Thyroid gland (tissue), 4 donors: ENCODE measurements around the gene OR2AT4.

Source experiments
- POLR2A ChIP-seq, 2 donors: fragments of 450-650 bp; IDR thresholded peaks; one replicate each; pipeline ENCODE4 v1.6.1; 2017; ENCODE audit warnings: antibody characterized with exemption in 2 of 2, mild to moderate bottlenecking in 2 of 2, moderate library complexity in 1 of 2
- TF ChIP-seq, protein P1 (sequence below), 6 experiments: fragments of 200-600 bp in 3 of 6; fragments of 450-650 bp in 3 of 6; sonication (generic) in 3 of 6; IDR thresholded peaks; one replicate each; pipeline ENCODE4 v1.5.1; 2016 to 2019; ENCODE audit warnings: antibody characterized with exemption in 6 of 6, mild to moderate bottlenecking in 2 of 6, inconsistent platforms in 1 of 6, moderate library complexity in 1 of 6

DNA sequence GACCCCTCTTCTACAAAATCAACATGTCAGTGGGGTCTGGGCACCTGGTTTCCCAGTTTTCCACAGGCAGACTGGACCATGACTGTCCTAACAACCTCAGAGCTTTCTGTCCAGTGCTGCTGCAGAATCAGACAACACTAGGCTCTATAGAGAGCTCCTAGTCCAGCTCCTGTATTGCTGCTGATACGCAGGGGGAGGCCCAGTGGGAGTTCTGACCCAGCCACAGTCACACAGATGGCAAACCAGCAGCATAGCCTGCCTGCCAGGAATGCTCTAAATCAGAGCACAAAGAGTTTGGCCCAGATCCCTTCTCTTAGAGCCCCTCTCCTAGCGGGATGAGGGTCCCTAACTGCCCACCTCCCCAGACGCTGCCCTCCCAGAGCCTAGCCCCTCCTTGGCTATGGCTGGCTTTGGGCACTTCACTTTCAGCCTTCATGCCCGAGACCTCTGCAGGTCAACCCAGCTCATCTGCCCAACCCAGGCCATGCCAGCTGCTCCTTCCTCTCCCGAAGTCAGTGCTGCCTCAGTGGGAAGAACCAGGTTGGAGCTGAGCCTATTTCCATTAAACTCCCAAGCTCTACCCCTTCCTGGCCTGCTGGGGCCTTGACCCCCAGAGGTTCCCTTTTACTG is 38.5 kb upstream of the OR2AT4 start:
- no peak for TF ChIP-seq POLR2A (IDR thresholded peaks at IDR 0.05)
- TF ChIP-seq, protein P1, sequence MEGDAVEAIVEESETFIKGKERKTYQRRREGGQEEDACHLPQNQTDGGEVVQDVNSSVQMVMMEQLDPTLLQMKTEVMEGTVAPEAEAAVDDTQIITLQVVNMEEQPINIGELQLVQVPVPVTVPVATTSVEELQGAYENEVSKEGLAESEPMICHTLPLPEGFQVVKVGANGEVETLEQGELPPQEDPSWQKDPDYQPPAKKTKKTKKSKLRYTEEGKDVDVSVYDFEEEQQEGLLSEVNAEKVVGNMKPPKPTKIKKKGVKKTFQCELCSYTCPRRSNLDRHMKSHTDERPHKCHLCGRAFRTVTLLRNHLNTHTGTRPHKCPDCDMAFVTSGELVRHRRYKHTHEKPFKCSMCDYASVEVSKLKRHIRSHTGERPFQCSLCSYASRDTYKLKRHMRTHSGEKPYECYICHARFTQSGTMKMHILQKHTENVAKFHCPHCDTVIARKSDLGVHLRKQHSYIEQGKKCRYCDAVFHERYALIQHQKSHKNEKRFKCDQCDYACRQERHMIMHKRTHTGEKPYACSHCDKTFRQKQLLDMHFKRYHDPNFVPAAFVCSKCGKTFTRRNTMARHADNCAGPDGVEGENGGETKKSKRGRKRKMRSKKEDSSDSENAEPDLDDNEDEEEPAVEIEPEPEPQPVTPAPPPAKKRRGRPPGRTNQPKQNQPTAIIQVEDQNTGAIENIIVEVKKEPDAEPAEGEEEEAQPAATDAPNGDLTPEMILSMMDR (IDR thresholded peaks at IDR 0.05), result no peak
